IPS DF 4.7 (cell line): ENCODE results near the gene SLC27A3.

Experiments
- DNase-seq: peaks from one replicate; pipeline ENCODE4 v3.0.0-alpha.2; 2013; ENCODE audit warnings: low spot score; ENCODE audit errors: extremely low read depth

The SLC27A3 gene

DNA sequence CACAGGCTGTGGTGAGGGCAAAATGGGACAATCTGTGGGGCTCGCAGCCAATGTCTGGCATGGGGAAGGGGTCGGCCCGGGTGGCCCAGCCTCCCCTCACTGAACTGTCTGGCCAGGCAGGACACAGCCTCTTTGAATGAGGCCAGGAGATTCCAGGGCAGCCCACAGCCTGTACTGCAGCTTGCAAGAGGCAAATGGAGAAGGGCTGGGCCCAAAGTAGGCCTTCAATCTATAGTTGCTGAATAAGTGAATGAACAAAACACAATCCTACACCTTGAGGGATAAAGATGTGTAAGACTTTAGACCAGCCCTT, 23.2 kb downstream of the SLC27A3 start:
- DNase-seq, result no peak

DNA sequence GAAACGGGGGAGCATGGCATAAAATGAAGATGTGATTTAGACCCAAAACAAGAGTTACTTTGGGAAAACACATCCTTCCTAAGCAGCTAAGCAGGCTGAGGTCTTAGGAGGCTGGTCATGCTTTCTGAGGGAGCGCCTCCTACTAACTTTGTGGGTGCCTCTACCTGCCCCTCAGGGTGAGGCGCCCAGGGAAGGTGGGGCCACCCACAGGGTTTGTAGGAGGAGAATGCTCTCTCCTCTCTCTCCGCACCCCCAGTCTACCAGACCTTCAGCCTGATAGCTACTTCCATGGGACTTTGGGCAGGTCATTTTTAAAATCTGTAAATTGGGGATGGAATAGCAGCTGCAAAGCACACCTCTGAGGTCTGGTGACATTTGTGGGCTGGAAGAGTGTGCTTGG, 23.8 kb downstream of the SLC27A3 start:
- DNase-seq, result no peak

DNA sequence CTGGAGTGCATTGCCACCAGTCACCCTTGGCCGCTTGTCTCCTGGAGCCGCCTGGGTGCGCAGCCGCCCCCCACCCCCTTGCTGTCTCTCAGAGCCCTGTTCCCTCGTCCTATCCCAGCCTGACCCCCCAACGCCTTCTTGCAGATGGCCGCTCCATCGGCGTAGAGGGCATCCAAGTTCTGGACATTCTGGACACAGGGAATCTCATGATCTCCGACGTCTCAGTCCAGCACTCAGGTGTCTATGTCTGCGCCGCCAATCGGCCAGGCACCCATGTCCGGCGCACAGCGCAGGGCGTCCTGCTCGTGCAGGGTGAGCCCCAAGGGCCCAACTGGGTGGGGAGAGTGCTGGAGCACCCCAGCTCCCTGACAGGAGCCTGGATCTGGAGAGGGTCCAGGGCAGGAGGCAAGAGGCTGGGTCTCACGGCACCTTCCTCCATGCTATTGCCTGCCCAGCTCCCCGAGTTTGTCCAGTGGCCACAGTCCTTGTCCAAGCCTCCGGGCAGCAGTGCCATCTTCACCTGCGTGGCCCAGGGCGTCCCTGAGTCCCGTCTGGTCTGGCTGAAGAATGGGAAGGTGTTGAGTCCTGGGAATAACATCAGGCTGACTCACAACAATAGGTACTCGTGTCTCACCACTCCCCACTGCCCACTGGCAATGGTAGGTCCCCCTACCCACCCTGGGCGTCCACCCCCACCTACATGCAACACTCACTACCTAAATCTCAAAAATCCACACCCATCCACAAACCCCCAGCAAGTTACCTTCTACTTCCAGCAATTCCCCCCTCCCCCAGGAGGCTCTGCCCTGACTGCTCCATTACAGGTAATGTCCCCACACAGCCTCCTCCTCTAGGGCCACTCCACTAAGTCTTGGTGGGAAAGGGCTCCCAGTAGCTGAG, 24.6 kb downstream of the SLC27A3 start:
- DNase-seq, result no peak

DNA sequence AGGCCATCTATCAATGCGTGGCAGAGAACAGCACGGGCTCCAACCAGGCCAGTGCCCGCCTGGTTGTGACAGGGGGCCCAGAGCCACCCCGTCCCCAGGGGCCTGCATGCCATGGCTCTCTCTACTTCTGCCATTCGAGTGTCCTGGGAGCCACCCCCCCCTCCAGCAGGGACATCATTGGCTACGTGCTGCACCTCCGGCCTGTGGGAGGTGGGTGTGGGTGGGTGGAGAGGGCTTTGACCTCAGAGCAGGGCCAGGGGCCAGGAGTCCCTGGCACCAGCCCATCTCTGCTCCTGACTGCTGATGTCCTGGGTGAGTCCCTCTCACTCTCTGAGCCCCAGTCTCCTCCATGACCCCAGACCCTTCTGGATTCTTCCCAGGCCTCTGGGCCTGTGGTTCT, 25.3 kb downstream of the SLC27A3 start:
- no peak for DNase-seq

DNA sequence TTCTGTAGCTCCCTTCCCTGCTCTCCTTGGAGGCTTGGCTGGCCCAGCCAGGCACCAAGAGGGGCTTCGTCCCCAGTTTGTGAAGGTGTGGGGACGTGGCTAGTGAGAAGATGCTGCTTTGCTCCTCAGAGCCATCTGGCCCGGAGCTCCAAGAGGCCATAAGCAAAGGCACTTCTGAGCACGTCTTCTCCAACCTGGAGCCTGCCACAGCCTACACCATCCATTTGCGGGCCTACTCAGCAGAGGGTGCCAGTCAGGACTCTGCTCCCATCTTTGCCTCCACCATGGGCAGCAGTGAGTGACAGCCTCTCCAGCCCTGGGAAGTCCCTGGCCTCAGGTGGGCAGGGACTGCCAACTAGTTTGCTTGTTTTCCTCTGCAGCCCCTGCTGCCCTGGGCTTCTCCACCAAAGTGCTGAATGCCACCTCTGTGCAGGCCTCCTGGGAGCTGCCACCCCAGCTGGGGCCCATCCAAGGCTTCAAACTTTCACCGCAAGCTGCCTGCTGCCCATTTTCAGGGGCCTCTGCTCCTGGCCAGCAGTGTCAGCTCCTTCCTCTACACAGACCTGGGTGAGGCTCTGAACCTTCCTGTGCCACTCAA, 25.9 kb downstream of the SLC27A3 start:
- DNase-seq, result no peak

DNA sequence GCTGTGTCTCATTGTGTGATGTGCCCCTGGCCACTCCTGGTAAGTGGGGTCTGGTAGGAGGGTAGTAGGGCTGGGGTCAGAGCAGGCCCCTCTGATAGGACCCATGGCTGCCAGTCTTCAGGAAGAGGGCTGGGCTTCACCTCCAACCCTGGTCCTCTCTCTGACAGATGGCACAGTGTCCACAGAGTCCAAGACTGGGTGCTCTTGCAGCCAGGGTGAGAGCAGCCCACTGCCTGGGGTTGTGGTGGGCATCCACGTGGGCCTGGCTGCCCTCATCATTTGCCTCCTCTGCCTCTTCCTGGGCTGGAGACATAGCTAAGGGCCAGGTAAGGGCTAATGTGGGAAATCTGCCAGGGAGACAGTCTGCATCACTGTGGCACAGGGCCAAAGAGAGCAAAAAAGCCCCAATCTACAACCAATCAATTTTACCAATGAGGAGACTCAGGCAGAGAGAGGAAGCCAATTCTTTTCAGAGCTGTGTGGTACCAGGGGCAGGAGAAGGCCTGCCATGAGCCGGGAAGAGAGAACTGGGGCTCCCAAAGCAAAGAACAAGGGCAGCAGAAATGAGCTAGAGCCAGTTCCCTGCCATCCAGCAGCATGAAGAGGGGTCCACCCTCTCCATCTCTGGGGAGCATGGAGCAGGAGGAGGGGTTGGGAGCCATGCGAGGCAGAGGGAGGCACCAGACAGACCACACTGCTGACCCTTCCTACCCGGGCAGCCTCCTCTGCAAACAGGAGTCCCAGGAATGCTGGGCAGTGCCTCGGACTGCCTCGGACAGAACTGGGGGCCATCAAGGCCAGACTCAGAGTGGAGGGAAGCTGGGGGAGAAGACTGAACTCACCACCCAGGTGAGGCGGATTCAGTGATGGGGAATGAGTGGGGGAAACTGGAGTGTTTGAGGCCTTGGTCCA, 26.8 kb downstream of the SLC27A3 start:
- DNase-seq, result no peak

DNA sequence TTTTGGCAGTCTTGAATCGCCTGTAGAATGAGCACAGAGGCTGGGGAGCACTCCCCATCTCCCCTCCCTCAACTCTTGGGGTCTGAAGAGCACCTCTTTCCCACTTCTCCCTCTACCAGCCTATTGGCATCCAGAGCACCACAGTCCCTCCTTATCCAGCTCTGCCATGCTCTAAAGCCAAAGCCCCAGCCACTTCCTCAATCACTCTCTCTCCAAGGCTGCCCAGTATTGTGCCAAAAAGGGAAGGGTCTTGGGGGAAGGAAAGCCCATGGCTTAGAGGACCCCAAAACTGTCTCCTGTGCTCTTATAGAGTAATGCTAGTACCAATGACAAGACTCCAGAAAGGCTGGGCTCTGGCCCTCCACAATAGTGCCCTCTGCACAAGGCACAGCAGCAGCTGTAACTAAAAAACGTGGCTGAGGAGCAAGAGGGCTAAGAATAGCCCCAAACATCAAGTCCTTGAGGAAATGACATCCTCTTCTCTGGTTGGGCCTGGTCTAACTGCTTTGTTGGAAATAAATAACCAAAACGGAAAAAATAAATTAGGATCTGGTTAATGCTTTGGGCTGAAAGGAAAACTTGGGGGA, 28.4 kb downstream of the SLC27A3 start:
- DNase-seq, result no peak

DNA sequence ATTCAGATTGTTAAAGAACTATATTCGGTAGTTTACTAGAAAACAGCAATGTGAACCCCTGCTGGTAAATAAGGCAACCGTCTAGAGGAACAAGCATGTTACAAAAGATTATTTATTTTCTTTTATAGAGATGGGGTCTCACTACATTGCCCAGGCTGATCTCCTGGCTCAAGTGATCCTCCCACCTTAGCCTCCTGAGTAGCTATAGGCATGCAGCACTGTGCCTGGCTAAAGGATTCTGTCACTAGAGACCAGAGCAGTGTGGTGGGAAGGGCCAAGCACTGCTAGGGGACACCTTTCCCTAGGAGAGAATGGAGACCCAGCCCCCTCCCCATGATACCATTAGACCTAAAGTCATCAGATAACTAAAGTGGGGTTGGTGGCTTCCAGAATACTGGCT, 28.9 kb downstream of the SLC27A3 start:
- DNase-seq, result no peak

DNA sequence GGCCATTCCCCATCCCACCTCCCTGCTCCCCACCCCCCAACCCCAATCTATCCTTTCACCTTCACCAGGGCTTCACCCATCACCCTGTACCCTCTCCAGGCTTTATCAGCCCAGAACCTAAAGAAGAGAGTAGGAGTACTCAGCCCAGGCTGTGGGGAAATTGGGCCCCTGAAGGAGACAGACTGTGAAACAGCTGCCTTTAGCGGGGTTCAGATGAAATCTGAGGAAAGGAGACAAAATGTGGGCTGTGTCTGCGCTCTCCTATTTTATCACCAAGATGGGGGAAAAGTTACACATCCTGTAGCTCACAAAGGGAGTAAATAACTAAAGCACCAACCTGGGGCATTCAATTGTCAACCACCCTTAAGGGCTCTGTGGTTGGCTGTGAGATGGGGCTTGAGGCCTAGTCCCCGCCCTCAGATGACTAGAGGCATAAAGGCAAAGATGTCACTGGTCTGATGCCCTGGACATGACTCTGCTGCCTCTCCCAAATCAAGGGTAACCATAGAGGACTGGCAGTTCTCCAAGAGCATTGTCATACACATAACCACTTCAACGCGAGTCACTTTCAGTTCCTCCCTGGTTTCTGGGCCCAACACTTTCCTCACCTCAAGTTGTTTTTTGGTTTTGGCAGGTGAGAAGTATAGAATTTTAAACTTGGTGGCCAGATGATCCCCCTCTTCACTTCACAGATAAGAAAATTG, 30.0 kb downstream of the SLC27A3 start:
- DNase-seq, result no peak

DNA sequence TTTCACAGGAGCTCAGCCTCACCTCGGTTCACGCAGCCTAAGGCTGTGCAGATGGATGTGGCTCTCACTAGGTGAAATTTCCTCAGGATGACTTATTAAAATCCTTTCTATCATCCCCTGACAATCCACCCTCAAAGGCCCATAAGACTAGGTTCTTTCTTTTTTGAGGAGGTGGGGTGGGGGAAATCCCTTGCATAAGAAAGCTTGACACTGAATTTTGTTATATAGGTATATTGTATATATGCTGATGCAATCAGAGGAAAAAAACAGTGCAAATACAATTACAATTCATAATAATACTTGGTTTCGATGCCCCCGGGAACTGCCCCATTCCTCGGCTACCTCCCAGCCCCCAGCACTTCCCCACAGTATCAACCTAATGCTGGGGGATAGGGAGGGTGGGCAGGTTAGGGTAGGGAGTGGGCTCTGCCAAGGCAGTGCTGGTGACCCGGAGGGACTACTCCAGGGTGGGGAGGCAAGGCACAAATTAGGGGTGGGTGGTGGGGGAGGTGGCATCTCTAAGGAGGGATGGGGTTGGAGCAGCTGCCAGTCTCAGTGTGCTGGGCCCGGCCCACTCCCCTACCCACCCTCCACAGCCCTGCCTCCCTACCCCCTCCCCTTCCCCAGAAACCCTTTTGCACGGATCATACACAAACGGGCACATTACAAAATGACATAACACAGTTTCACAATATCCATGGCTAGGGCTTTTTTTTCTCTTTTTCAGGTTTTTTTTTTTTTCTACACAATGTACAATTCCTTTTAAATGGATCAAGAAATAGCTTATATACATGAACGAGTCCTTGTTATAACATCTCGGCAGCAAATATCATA, 30.9 kb downstream of the SLC27A3 start:
- no peak for DNase-seq

DNA sequence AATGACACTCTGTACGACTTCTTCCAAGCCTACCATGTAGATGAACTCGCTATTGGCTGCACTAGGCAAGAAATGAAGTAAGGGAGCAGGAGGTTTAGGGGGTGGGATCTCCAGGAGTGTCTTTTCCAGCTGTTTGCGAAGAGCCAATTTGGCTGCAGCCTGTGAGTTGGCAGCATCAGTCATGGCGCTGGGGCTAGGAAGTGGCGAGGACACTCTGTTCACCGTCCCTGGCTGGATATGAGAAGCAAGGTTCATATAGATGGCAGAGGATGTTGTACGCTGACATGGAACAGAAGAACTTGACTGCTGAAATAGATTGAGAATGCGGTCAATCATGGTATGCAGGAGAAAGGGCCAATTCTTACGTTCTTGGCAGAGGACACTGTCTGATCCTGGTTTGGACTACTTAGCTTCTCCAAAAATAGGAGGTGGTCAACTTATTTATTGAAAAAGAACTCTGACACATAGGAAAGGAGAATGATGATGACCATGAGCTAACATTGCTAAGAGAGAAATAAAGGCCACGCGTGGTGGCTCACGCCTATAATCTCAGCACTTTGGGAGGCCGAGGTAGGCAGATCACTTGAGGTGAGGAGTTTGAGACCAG, 41.2 kb downstream of the SLC27A3 start:
- no peak for DNase-seq

DNA sequence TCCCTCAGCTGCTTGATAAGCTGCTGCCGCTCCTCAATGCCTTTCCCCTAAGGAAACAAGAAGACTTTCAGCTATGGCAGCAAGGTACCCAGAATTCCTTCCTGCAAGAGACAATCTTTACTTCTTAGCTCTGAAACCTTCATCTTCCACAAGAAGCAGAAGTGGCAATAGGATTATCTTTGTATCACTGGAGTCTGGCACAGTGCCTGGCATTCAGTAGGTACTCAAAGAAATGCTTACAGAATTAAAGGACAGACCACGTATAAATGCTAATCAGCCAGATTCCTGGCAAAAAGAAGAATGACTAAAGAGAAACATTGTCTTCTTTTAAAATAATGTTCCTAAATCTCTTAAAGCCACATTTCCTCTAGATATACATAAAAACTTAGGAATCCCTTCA, 43.7 kb downstream of the SLC27A3 start:
- DNase-seq, result no peak

DNA sequence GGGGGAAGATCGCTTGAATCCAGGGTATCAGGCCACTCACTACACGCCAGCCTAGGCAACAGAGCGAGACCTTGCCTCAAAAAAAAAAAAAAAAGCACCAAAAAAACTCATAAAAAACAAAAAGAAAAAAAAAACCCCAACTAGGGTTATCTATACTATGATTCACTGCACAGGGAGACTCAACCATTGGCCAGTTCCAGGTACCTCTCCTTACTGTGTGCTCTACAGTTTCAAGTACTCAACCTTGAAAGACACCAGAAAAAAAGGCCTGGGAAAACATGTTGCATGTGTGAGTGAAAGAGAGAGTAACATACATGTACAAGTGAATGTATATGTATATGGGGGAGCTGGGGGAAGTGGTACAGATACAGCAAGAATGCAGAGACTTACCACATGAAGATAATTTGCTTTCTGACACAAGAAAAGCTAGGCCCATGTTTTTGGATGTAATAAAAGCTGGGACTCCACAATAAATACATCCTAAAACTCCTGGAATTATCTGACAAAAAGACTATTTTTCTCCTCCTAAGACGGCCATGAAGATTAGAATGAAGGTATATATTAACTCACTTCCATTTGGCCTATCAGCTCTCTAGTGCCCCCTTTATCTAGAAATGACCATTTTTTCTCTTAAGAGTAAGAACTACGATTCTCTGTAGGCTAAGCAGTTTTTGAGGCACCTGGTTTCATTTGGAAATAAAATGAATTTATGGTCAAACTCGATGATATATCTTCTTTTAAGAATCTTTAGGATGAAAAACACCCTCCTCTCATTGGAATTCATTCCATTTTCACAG, 52.2 kb downstream of the SLC27A3 start:
- DNase-seq, result no peak
